Measurements from ENCODE around the gene ESRRA. TPM values are rescaled to one million over a fixed set of nuclear protein-coding genes. Genes with fewer than 3 reads are reported as not detected.

The ESRRA gene
- total and polyA plus RNA-seq, 10 of the 15 experiments (the other 5 are each of a cell fraction or from before 2014, with no cell fraction given), result 0.32 to 48.9 (median 12.6) TPM

DNA sequence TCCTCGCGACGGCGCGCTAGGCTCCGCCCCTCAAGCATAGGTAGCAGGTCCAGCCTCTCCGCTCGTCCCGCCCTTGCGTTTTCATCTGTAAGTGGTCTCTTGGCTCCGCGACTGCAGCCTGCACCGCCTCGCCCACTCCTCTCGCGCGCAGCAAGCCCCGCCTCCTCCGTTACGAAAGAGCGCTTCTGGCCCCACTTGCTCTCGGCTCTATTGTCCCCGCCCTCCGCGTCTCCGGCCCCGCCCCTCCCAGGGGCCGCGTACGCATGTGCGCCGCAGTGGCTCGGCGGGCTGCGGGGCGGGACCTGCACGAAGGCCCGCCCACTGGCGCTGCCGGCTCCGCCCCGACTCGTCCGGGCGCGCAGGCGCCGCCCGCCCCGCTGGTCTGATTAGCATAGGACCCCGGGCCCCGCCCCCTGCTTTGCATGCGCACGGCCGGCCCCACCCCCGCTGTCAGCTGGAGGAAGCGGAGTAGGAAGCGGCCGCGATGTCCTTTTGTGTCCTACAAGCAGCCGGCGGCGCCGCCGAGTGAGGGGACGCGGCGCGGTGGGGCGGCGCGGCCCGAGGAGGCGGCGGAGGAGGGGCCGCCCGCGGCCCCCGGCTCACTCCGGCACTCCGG is at the start of gene ESRRA (continued):
- TF ChIP-seq IRF5 (IDR thresholded peaks at IDR 0.05; ENCODE audit: borderline replicate concordance), result no peak
- no peak for TF ChIP-seq CBFB (IDR thresholded peaks at IDR 0.05; ENCODE audit: low read depth)
- no peak for TF ChIP-seq MTA2 (IDR thresholded peaks at IDR 0.05; ENCODE audit: low read depth)
- TF ChIP-seq MYB (IDR thresholded peaks at IDR 0.05; ENCODE audit: borderline replicate concordance, low read depth, low read length), result no peak
- TF ChIP-seq FOS (IDR thresholded peaks at IDR 0.05; ENCODE audit: borderline replicate concordance, extremely low read depth, insufficient read length), result no peak
- no peak for TF ChIP-seq NFYA (IDR thresholded peaks at IDR 0.05; ENCODE audit: borderline replicate concordance, low read depth, low read length)
- peak; percentile 92 for TF ChIP-seq NRF1 (conservative IDR thresholded peaks at IDR 0.05; ENCODE audit: low read depth, low read length)
- TF ChIP-seq CHD4 (IDR thresholded peaks at IDR 0.05), result no peak
- peak; percentile 19; the same call in 1 of the 2 replicates for TF ChIP-seq BACH1 (IDR thresholded peaks at IDR 0.05; ENCODE audit: borderline replicate concordance)
- TF ChIP-seq JUND (IDR thresholded peaks at IDR 0.05; ENCODE audit: low read depth, low read length), result no peak
- TF ChIP-seq, protein P1, sequence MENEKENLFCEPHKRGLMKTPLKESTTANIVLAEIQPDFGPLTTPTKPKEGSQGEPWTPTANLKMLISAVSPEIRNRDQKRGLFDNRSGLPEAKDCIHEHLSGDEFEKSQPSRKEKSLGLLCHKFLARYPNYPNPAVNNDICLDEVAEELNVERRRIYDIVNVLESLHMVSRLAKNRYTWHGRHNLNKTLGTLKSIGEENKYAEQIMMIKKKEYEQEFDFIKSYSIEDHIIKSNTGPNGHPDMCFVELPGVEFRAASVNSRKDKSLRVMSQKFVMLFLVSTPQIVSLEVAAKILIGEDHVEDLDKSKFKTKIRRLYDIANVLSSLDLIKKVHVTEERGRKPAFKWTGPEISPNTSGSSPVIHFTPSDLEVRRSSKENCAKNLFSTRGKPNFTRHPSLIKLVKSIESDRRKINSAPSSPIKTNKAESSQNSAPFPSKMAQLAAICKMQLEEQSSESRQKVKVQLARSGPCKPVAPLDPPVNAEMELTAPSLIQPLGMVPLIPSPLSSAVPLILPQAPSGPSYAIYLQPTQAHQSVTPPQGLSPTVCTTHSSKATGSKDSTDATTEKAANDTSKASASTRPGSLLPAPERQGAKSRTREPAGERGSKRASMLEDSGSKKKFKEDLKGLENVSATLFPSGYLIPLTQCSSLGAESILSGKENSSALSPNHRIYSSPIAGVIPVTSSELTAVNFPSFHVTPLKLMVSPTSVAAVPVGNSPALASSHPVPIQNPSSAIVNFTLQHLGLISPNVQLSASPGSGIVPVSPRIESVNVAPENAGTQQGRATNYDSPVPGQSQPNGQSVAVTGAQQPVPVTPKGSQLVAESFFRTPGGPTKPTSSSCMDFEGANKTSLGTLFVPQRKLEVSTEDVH (IDR thresholded peaks at IDR 0.05; ENCODE audit: low read depth, partially characterized antibody), result no peak
- TF ChIP-seq KAT2A (conservative IDR thresholded peaks at IDR 0.05; ENCODE audit: control insufficient read depth, low read depth, low read length), result no peak
- TF ChIP-seq HDGF (IDR thresholded peaks at IDR 0.05), result peak; percentile 99
- no peak for TF ChIP-seq PAX5 (IDR thresholded peaks at IDR 0.05; ENCODE audit: borderline replicate concordance, low read depth, low read length)
- TF ChIP-seq, protein P2, sequence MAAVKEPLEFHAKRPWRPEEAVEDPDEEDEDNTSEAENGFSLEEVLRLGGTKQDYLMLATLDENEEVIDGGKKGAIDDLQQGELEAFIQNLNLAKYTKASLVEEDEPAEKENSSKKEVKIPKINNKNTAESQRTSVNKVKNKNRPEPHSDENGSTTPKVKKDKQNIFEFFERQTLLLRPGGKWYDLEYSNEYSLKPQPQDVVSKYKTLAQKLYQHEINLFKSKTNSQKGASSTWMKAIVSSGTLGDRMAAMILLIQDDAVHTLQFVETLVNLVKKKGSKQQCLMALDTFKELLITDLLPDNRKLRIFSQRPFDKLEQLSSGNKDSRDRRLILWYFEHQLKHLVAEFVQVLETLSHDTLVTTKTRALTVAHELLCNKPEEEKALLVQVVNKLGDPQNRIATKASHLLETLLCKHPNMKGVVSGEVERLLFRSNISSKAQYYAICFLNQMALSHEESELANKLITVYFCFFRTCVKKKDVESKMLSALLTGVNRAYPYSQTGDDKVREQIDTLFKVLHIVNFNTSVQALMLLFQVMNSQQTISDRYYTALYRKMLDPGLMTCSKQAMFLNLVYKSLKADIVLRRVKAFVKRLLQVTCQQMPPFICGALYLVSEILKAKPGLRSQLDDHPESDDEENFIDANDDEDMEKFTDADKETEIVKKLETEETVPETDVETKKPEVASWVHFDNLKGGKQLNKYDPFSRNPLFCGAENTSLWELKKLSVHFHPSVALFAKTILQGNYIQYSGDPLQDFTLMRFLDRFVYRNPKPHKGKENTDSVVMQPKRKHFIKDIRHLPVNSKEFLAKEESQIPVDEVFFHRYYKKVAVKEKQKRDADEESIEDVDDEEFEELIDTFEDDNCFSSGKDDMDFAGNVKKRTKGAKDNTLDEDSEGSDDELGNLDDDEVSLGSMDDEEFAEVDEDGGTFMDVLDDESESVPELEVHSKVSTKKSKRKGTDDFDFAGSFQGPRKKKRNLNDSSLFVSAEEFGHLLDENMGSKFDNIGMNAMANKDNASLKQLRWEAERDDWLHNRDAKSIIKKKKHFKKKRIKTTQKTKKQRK (IDR thresholded peaks at IDR 0.05; ENCODE audit: low read depth, low read length), result no peak
- TF ChIP-seq GATAD2B (conservative IDR thresholded peaks at IDR 0.05; ENCODE audit: low read depth), result no peak; the same call in 1 of the 2 replicates
- TF ChIP-seq CREB1 (IDR thresholded peaks at IDR 0.05; ENCODE audit: low read depth), result peak; percentile 64
- TF ChIP-seq LARP7 (IDR thresholded peaks at IDR 0.05), result 0 out of 2 replicates have a peak, but pooled peaks have one; percentile 45
- no peak for TF ChIP-seq TCF7 (IDR thresholded peaks at IDR 0.05; ENCODE audit: borderline replicate concordance)
- TF ChIP-seq KLF5 (IDR thresholded peaks at IDR 0.05; ENCODE audit: partially characterized antibody), result no peak
- TF ChIP-seq CREM (IDR thresholded peaks at IDR 0.05; ENCODE audit: low read depth), result no peak
- no peak for TF ChIP-seq ZNF274 (IDR thresholded peaks at IDR 0.05; ENCODE audit: insufficient read depth, insufficient read length)
- no peak for TF ChIP-seq IRF3 (IDR thresholded peaks at IDR 0.05)
- no peak for TF ChIP-seq ZNF384 (IDR thresholded peaks at IDR 0.05; ENCODE audit: borderline replicate concordance, low read depth, low read length)
